ENCODE measurements around the gene MAD1L1.

- no peak for TF ChIP-seq POLR2AphosphoS5 (IDR thresholded peaks at IDR 0.05)
- no peak for TF ChIP-seq CTCF (IDR thresholded peaks at IDR 0.05)
- TF ChIP-seq POLR2A (IDR thresholded peaks at IDR 0.05): no peak
Observed at GRCh38 chr7:2004841-2005725, 227.7 kb downstream of the MAD1L1 start.
